Epithelial cell of esophagus (primary cell): ENCODE data around the gene NTNG1.
"Not testable (repeated sequence)": the region's sequence is repeated elsewhere in the genome, so short reads cannot be mapped to it uniquely, and the experiment has no call there.

Source experiments
- DNase-seq: peaks from one replicate; pipeline ENCODE4 v3.0.0; 2010; ENCODE audit warnings: low read depth
- H3K4me3 ChIP-seq: 2 replicates; pipeline ENCODE4 v1.5.1; 2011; ENCODE audit warnings: mild to moderate bottlenecking, low read length, control low read depth
- CTCF ChIP-seq: IDR thresholded peaks from 2 replicates; pipeline ENCODE4 v1.5.1; 2011; ENCODE audit warnings: low read depth, mild to moderate bottlenecking, low read length, control low read depth, inconsistent platforms; ENCODE audit not compliant: insufficient read depth; ENCODE audit errors: missing control alignments

NTNG1 gene

GRCh38 chr1:107232426-107232825, 91.6 kb downstream of the NTNG1 start:
- TF ChIP-seq CTCF = no peak
- no peak overlapping the region for H3K4me3 ChIP-seq
- DNase-seq = no peak

GRCh38 chr1:107236760-107237159, 95.9 kb downstream of the NTNG1 start:
- DNase-seq = not testable (repeated sequence)

GRCh38 chr1:107243461-107243860, 102.6 kb downstream of the NTNG1 start:
- H3K4me3 ChIP-seq = no peak overlapping the region
- TF ChIP-seq CTCF = no peak
- DNase-seq = no peak

More at GRCh38 chr1:107236760-107237159, 95.9 kb downstream of the NTNG1 start:
- H3K4me3 ChIP-seq = not testable (repeated sequence)

GRCh38 chr1:107244709-107245500, 104.1 kb downstream of the NTNG1 start:
- no peak overlapping the region for H3K4me3 ChIP-seq
- no peak for TF ChIP-seq CTCF
- DNase-seq = no peak

- DNase-seq = peak; percentile 26
These were observed 106.0 kb downstream of the NTNG1 start for GRCh38 chr1:107246775-107247345.

GRCh38 chr1:107247679-107248078, 106.8 kb downstream of the NTNG1 start:
- no peak for TF ChIP-seq CTCF
- no peak overlapping the region for H3K4me3 ChIP-seq

More at GRCh38 chr1:107246775-107247345, 106.0 kb downstream of the NTNG1 start:
- H3K4me3 ChIP-seq = no peak overlapping the region
- TF ChIP-seq CTCF = no peak

GRCh38 chr1:107250169-107250568, 109.3 kb downstream of the NTNG1 start:
- TF ChIP-seq CTCF = no peak
- H3K4me3 ChIP-seq = no peak overlapping the region
- DNase-seq = peak; percentile 65

More at GRCh38 chr1:107247679-107248078, 106.8 kb downstream of the NTNG1 start:
- DNase-seq = no peak
